WTC11 (cell line): ENCODE results near the gene LBHD2. TPM values are rescaled to one million over a fixed set of nuclear protein-coding genes. Genes with fewer than 3 reads are reported as not detected.

Experiments used
- ATAC-seq: fragments of 200-7000 bp; cut with Tn5 transposase; 2 replicates; pipeline ENCODE4 v1.10.0; 2021; ENCODE audit warnings: mild to moderate bottlenecking, moderate library complexity
- CTCF ChIA-PET: fragments of 300-600 bp; sonication (Branson Sonifier 250); formaldehyde crosslinking; loops from one replicate; lab custom pipeline; 2021; ENCODE audit warnings: antibody characterized with exemption; lab: Charles Lee
- POLR2A ChIA-PET: fragments of 350-600 bp; sonication (Branson Sonifier 250); formaldehyde crosslinking; loops from one replicate; lab custom pipeline; 2021; ENCODE audit warnings: antibody characterized with exemption; lab: Charles Lee
- DNase-seq: peaks from one replicate; pipeline ENCODE4 v3.0.0; 2021; ENCODE audit warnings: low spot score
- H3K27ac Mint-ChIP-seq: 2 replicates; pipeline ENCODE4 v1.8.0; 2021; ENCODE audit warnings: mixed read lengths
- H3K27me3 Mint-ChIP-seq: 2 replicates; pipeline ENCODE4 v1.8.0; 2021; ENCODE audit warnings: low read depth, mild to moderate bottlenecking, moderate library complexity, mixed read lengths
- H3K36me3 Mint-ChIP-seq: 2 replicates; pipeline ENCODE4 v1.8.0; 2021; ENCODE audit warnings: mixed read lengths
- H3K4me1 Mint-ChIP-seq: 2 replicates; pipeline ENCODE4 v1.8.0; 2022; ENCODE audit warnings: mixed read lengths
- H3K4me3 Mint-ChIP-seq: 2 replicates; pipeline ENCODE4 v1.8.0; 2021; ENCODE audit warnings: mild to moderate bottlenecking, moderate library complexity, mixed read lengths
- H3K9me3 Mint-ChIP-seq: 2 replicates; pipeline ENCODE4 v1.8.0; 2021; ENCODE audit warnings: mixed read lengths
- ATF3 ChIP-seq: sonication (generic); formaldehyde crosslinking; conservative IDR thresholded peaks from 2 replicates; pipeline ENCODE4 v1.8.1; 2022; ENCODE audit warnings: mild to moderate bottlenecking, missing genetic modification reagents
- CDX4 ChIP-seq: fragments of 250-450 bp; sonication (Bioruptor Pico); IDR thresholded peaks from 2 replicates; pipeline ENCODE4 v1.9.0; 2021; ENCODE audit warnings: moderate library complexity, mild to moderate bottlenecking, inconsistent platforms, borderline replicate concordance
- E2F4 ChIP-seq: sonication (generic); formaldehyde crosslinking; IDR thresholded peaks from 2 replicates; pipeline ENCODE4 v1.8.1; 2022; ENCODE audit warnings: low read depth, mild to moderate bottlenecking, moderate library complexity, missing genetic modification reagents, borderline replicate concordance
- E2F5 ChIP-seq: sonication (generic); formaldehyde crosslinking; IDR thresholded peaks from 2 replicates; pipeline ENCODE4 v1.8.1; 2022; ENCODE audit warnings: mild to moderate bottlenecking, moderate library complexity, missing genetic modification reagents
- EMX1 ChIP-seq: fragments of 250-450 bp; sonication (Bioruptor Pico); IDR thresholded peaks from 2 replicates; pipeline ENCODE4 v1.8.0; 2021; ENCODE audit warnings: mild to moderate bottlenecking
- ERG ChIP-seq: fragments of 250-450 bp; sonication (Bioruptor Pico); IDR thresholded peaks from 2 replicates; pipeline ENCODE4 v1.8.0; 2021; ENCODE audit warnings: mild to moderate bottlenecking
- ETV6 ChIP-seq: sonication (generic); formaldehyde crosslinking; IDR thresholded peaks from 2 replicates; pipeline ENCODE4 v1.8.1; 2022; ENCODE audit warnings: mild to moderate bottlenecking, missing genetic modification reagents
- FOXP4 ChIP-seq: sonication (generic); formaldehyde crosslinking; IDR thresholded peaks from 2 replicates; pipeline ENCODE4 v1.8.0; 2022; ENCODE audit warnings: mild to moderate bottlenecking, missing genetic modification reagents
- GRHL2 ChIP-seq: fragments of 250-450 bp; sonication (Bioruptor Pico); IDR thresholded peaks from 2 replicates; pipeline ENCODE4 v1.8.0; 2022; ENCODE audit warnings: mild to moderate bottlenecking, moderate library complexity; ENCODE audit not compliant: insufficient replicate concordance, severe bottlenecking
- IRF1 ChIP-seq: sonication (generic); formaldehyde crosslinking; IDR thresholded peaks from 2 replicates; pipeline ENCODE4 v1.8.0; 2023; ENCODE audit warnings: missing genetic modification reagents
- MXD4 ChIP-seq: fragments of 250-450 bp; sonication (Bioruptor Pico); IDR thresholded peaks from 2 replicates; pipeline ENCODE4 v1.8.0; 2021; ENCODE audit warnings: mild to moderate bottlenecking, moderate library complexity, borderline replicate concordance
- PREB ChIP-seq: sonication (generic); formaldehyde crosslinking; IDR thresholded peaks from 2 replicates; pipeline ENCODE4 v1.8.1; 2022; ENCODE audit warnings: mild to moderate bottlenecking, missing genetic modification reagents, moderate library complexity, borderline replicate concordance
- SMAD3 ChIP-seq: sonication (generic); formaldehyde crosslinking; IDR thresholded peaks from 2 replicates; pipeline ENCODE4 v1.8.0; 2022; ENCODE audit warnings: missing genetic modification reagents, mild to moderate bottlenecking, borderline replicate concordance
- TEAD1 ChIP-seq: sonication (generic); formaldehyde crosslinking; IDR thresholded peaks from 2 replicates; pipeline ENCODE4 v1.8.0; 2022; ENCODE audit warnings: mild to moderate bottlenecking, missing genetic modification reagents
- ZNF317 ChIP-seq: sonication (generic); formaldehyde crosslinking; IDR thresholded peaks from 2 replicates; pipeline ENCODE4 v1.8.1; 2023; ENCODE audit warnings: low read depth, mild to moderate bottlenecking, moderate library complexity, missing genetic modification reagents, borderline replicate concordance
- ZNF416 ChIP-seq: fragments of 250-450 bp; sonication (Bioruptor Pico); IDR thresholded peaks from 2 replicates; pipeline ENCODE4 v1.9.0; 2021; ENCODE audit warnings: mild to moderate bottlenecking, inconsistent platforms
- ZNF423 ChIP-seq: fragments of 250-450 bp; sonication (Bioruptor Pico); IDR thresholded peaks from 2 replicates; pipeline ENCODE4 v2.1.2; 2022; ENCODE audit warnings: mild to moderate bottlenecking, moderate library complexity
- ZNF425 ChIP-seq: fragments of 250-450 bp; sonication (Bioruptor Pico); conservative IDR thresholded peaks from 2 replicates; pipeline ENCODE4 v1.9.0; 2021; ENCODE audit warnings: mild to moderate bottlenecking
- total RNA-seq: library from RNA; stranded (reverse); gene quantifications from 3 replicates; pipeline ENCODE4 v1.2.3, GENCODE V29; 2021

The LBHD2 gene
- total RNA-seq, 1 experiment from 2014 or later = not detected

- no peaks in the 10 kb centered on the region for H3K27me3 Mint-ChIP-seq
- POLR2A ChIA-PET = no interaction called here
- CTCF ChIA-PET = interaction anchor here (1.1 to 2.0 kb wide), 3 partner anchors 9 to 60 kb away, joined by 3 to 7 read pairs (median 4); no protein-coding TSS in a partner anchor
- H3K36me3 Mint-ChIP-seq = no peaks in the 10 kb centered on the region
- peaks cover 5% of the 10 kb centered on the region for H3K4me1 Mint-ChIP-seq
- H3K27ac Mint-ChIP-seq = no peak overlapping the region
- no peak for DNase-seq
- TF ChIP-seq ZNF425 = no peak
- TF ChIP-seq SMAD3 (CRISPR knock-in tag) = no peak
- no peak for TF ChIP-seq ERG (CRISPR knock-in tag)
- TF ChIP-seq PREB (CRISPR knock-in tag) = no peak
- TF ChIP-seq MXD4 = no peak
- TF ChIP-seq ATF3 = no peak
- no peak for TF ChIP-seq TEAD1
- TF ChIP-seq ETV6 (CRISPR knock-in tag) = no peak
- no peak for TF ChIP-seq FOXP4 (CRISPR knock-in tag)
- TF ChIP-seq EMX1 = no peak
- no peak for TF ChIP-seq ZNF317 (CRISPR knock-in tag)
- H3K9me3 Mint-ChIP-seq = no peaks in the 10 kb centered on the region
- no peak overlapping the region for H3K4me3 Mint-ChIP-seq
- ATAC-seq = no peak
Measured at GRCh38 chr14:103066399-103066798, 17.6 kb upstream of the LBHD2 start.

- POLR2A ChIA-PET = interaction anchor here (0.7 kb wide), 1 partner anchor 225 kb away, joined by 5 read pairs; no protein-coding TSS in a partner anchor
- no peak for ATAC-seq
Measured at GRCh38 chr14:103067231-103067954, 16.6 kb upstream of the LBHD2 start.

More at GRCh38 chr14:103067231-103067954, 16.6 kb upstream of the LBHD2 start:
- TF ChIP-seq ZNF416 (no peak), IRF1 (CRISPR knock-in tag) (no peak), GRHL2 (no peak), E2F4 (no peak), E2F5 (no peak), ZNF423 (CRISPR knock-in tag) (no peak), CDX4 (CRISPR knock-in tag) (no peak)
- Mint-ChIP-seq H3K4me3 (no peak overlapping the region), H3K27ac (no peak overlapping the region), H3K9me3 (no peaks in the 10 kb centered on the region), H3K27me3 (no peaks in the 10 kb centered on the region), H3K36me3 (no peaks in the 10 kb centered on the region), H3K4me1 (peaks cover 5% of the 10 kb centered on the region)
- CTCF ChIA-PET = interaction anchor here (1.0 kb wide), 1 partner anchor 74 kb away, joined by 3 read pairs; no protein-coding TSS in a partner anchor
- no peak for DNase-seq
